MM.1S (cell line): Measurements from ENCODE around the gene CSE1L.

ENCODE experiments used
- CTCF ChIP-seq: fragments of 300-600 bp; sonication (generic); IDR thresholded peaks from 2 replicates; pipeline ENCODE4 v1.5.1; 2016; ENCODE audit warnings: antibody characterized with exemption, low read length, mixed read lengths
- EZH2 ChIP-seq: fragments of 300-600 bp; sonication (generic); optimal IDR thresholded peaks from 2 replicates; pipeline ENCODE3; 2017; ENCODE audit warnings: low read depth, mild to moderate bottlenecking, antibody characterized with exemption, low read length, mixed read lengths
- EZH2phosphoT487 ChIP-seq: fragments of 300-600 bp; sonication (generic); IDR thresholded peaks from 2 replicates; pipeline ENCODE4 v1.6.1; 2018; ENCODE audit warnings: antibody characterized with exemption, low read length

DNA sequence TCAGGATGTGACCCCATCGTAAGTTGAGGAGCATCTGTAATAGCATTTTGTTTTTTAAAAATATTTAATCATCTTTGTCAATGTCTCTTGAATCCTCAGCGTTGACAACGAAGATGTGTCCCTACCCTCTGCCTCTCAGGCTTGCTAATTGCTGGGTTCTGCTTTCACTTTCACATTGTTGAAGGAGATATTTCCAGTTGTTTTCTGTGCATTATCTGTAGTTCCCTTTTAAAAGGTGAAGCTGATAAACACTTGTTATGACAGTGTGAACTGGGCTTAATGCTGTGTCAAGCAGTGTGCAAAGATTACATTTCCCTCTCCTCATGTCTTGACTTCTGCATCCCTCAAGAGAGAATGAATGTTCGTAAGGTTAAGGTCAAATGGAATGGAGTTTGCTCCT lies 54.9 kb downstream of the CSE1L start:
- TF ChIP-seq CTCF, result no peak
- TF ChIP-seq EZH2, result no peak
- TF ChIP-seq EZH2phosphoT487, result no peak
